Measurements from ENCODE around the gene KRTCAP3. TPM values are rescaled to one million over a fixed set of nuclear protein-coding genes. Genes with fewer than 3 reads are reported as not detected.

The KRTCAP3 gene
- total and polyA plus RNA-seq, 9 of the 15 experiments (the other 6 are each of a cell fraction or from before 2014, with no cell fraction given): 0.24 to 1.4 (median 0.73) TPM

- TF ChIP-seq NR2C1 (IDR thresholded peaks at IDR 0.05) (no peak), NR2C1 (tag; IDR thresholded peaks at IDR 0.05) (no peak), NCOA6 (IDR thresholded peaks at IDR 0.05) (no peak), KDM2B (CRISPR knock-in tag; IDR thresholded peaks at IDR 0.05) (peak; percentile 87), DIDO1 (tag; IDR thresholded peaks at IDR 0.05; ENCODE audit: low read depth) (no peak), ZNF551 (CRISPR knock-in tag; IDR thresholded peaks at IDR 0.05) (no peak), WHSC1 (IDR thresholded peaks at IDR 0.05; ENCODE audit: low read length) (no peak), FIP1L1 (IDR thresholded peaks at IDR 0.05; ENCODE audit: low read depth, low read length, poor library complexity, severe bottlenecking) (peak; percentile 60), RBM39 (optimal IDR thresholded peaks at IDR 0.05; ENCODE audit: low read depth, low read length) (no peak), CCNT2 (IDR thresholded peaks at IDR 0.05; ENCODE audit: borderline replicate concordance, extremely low read depth, insufficient read length, low read depth, low read length) (peak; percentile 88), TBL1XR1 (IDR thresholded peaks at IDR 0.05; ENCODE audit: low read length in 2 of 2) (no peak), ZBTB43 (CRISPR knock-in tag; IDR thresholded peaks at IDR 0.05) (peak; percentile 7; the same call in 1 of the 2 replicates), SOX6 (IDR thresholded peaks at IDR 0.05) (0 out of 2 replicates have a peak, but pooled peaks have one; percentile 24), TEAD2 (tag; IDR thresholded peaks at IDR 0.05) (no peak), HDAC6 (IDR thresholded peaks at IDR 0.05; ENCODE audit: low read depth, low read length) (no peak), CBFA2T3 (IDR thresholded peaks at IDR 0.05) (no peak; the same call in 1 of the 2 replicates), TRIM28 (IDR thresholded peaks at IDR 0.05) (no peak), NRF1 (conservative IDR thresholded peaks at IDR 0.05 in 1 of 2, IDR thresholded peaks at IDR 0.05 in 1 of 2) (peak; percentile 87 to 88), POLR2A (conservative IDR thresholded peaks at IDR 0.05) (peak; percentile 91), ZC3H4 (CRISPR knock-in tag; IDR thresholded peaks at IDR 0.05; ENCODE audit: borderline replicate concordance) (no peak)
- TF ChIP-seq, protein P1, sequence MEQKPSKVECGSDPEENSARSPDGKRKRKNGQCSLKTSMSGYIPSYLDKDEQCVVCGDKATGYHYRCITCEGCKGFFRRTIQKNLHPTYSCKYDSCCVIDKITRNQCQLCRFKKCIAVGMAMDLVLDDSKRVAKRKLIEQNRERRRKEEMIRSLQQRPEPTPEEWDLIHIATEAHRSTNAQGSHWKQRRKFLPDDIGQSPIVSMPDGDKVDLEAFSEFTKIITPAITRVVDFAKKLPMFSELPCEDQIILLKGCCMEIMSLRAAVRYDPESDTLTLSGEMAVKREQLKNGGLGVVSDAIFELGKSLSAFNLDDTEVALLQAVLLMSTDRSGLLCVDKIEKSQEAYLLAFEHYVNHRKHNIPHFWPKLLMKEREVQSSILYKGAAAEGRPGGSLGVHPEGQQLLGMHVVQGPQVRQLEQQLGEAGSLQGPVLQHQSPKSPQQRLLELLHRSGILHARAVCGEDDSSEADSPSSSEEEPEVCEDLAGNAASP (IDR thresholded peaks at IDR 0.05): no peak
- TF ChIP-seq, protein P2, sequence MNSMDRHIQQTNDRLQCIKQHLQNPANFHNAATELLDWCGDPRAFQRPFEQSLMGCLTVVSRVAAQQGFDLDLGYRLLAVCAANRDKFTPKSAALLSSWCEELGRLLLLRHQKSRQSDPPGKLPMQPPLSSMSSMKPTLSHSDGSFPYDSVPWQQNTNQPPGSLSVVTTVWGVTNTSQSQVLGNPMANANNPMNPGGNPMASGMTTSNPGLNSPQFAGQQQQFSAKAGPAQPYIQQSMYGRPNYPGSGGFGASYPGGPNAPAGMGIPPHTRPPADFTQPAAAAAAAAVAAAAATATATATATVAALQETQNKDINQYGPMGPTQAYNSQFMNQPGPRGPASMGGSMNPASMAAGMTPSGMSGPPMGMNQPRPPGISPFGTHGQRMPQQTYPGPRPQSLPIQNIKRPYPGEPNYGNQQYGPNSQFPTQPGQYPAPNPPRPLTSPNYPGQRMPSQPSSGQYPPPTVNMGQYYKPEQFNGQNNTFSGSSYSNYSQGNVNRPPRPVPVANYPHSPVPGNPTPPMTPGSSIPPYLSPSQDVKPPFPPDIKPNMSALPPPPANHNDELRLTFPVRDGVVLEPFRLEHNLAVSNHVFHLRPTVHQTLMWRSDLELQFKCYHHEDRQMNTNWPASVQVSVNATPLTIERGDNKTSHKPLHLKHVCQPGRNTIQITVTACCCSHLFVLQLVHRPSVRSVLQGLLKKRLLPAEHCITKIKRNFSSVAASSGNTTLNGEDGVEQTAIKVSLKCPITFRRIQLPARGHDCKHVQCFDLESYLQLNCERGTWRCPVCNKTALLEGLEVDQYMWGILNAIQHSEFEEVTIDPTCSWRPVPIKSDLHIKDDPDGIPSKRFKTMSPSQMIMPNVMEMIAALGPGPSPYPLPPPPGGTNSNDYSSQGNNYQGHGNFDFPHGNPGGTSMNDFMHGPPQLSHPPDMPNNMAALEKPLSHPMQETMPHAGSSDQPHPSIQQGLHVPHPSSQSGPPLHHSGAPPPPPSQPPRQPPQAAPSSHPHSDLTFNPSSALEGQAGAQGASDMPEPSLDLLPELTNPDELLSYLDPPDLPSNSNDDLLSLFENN (IDR thresholded peaks at IDR 0.05; ENCODE audit: low read depth in 2 of 2, low read length in 2 of 2): peak in 1 of 2 experiments; percentile 65; a peak in 1 of 4 replicates
- TF ChIP-seq, protein P3, sequence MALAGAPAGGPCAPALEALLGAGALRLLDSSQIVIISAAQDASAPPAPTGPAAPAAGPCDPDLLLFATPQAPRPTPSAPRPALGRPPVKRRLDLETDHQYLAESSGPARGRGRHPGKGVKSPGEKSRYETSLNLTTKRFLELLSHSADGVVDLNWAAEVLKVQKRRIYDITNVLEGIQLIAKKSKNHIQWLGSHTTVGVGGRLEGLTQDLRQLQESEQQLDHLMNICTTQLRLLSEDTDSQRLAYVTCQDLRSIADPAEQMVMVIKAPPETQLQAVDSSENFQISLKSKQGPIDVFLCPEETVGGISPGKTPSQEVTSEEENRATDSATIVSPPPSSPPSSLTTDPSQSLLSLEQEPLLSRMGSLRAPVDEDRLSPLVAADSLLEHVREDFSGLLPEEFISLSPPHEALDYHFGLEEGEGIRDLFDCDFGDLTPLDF (CRISPR knock-in tag; IDR thresholded peaks at IDR 0.05): peak; percentile 55; the same call in 1 of the 2 replicates
These were observed 13.8 kb upstream of the KRTCAP3 start, which contains the start of gene NRBP1 (continued) for GRCh38 chr2:27428213-27428977.
